T-cell (primary cell): ENCODE data around the gene CSF2. TPM values are rescaled to one million over a fixed set of nuclear protein-coding genes. Genes with fewer than 3 reads are reported as not detected.
"Not testable (repeated sequence)": the region's sequence is repeated elsewhere in the genome, so short reads cannot be mapped to it uniquely, and the experiment has no call there.

Experiments used
- ATAC-seq, 4 experiments: fragments of 200-7000 bp in 3 of 4; fragments of 150-1000 bp in 1 of 4; cut with Tn5 transposase; replicated peaks in 1 of 4; 1 replicate in 3 of 4; 2 replicates in 1 of 4; pipeline ENCODE4 v1.10.0; 2021; ENCODE audit warnings: moderate library complexity in 3 of 4, mild to moderate bottlenecking in 2 of 4, moderate number of reproducible peaks in 1 of 4
- CTCF ChIA-PET, 2 donors: fragments of 300-600 bp; sonication (Branson Sonifier 250); formaldehyde crosslinking; loops; one replicate each; lab custom pipeline; 2022; ENCODE audit warnings: antibody characterized with exemption in 2 of 2; lab: Charles Lee
- POLR2A ChIA-PET, 2 donors: fragments of 300-600 bp; sonication (Branson Sonifier 250); formaldehyde crosslinking; loops; one replicate each; lab custom pipeline; 2022; ENCODE audit warnings: antibody characterized with exemption in 2 of 2; lab: Charles Lee
- DNase-seq, 35 experiments: peaks; one replicate each; pipeline versions ENCODE4 v3.0.0 to v3.0.0-alpha.2; 2013 to 2023
- H3K27ac ChIP-seq: one replicate; pipeline ENCODE4 v1.5.1; 2013; ENCODE audit warnings: low read length
- H3K27me3 ChIP-seq, 2 experiments: replicated peaks in 1 of 2; 1 replicate in 1 of 2; 2 replicates in 1 of 2; pipeline versions ENCODE4 v1.6.1 to v1.7.0; 2013; ENCODE audit warnings: low read length in 1 of 2, mixed read lengths in 1 of 2; ENCODE audit not compliant: control insufficient read depth in 2 of 2, insufficient read depth in 2 of 2; ENCODE audit errors: extremely low read depth in 1 of 2
- H3K36me3 ChIP-seq, 2 donors: 1 replicate in 1 of 2; 2 replicates in 1 of 2; pipeline versions ENCODE4 v1.6.1 to v1.7.0; 2013; ENCODE audit warnings: low read length in 1 of 2; ENCODE audit not compliant: control insufficient read depth in 2 of 2, insufficient read depth in 1 of 2; ENCODE audit errors: extremely low read depth in 1 of 2
- H3K4me1 ChIP-seq, 2 experiments: 1 replicate in 1 of 2; 2 replicates in 1 of 2; pipeline versions ENCODE4 v1.6.1 to v1.7.0; 2013; ENCODE audit warnings: low read length in 2 of 2, mixed read lengths in 1 of 2; ENCODE audit not compliant: insufficient read depth in 2 of 2, control insufficient read depth in 1 of 2; ENCODE audit errors: extremely low read depth in 1 of 2
- H3K4me3 ChIP-seq, 2 donors: 1 replicate in 1 of 2; 2 replicates in 1 of 2; pipeline versions ENCODE4 v1.5.1 to v1.7.0; 2013; ENCODE audit warnings: mild to moderate bottlenecking in 2 of 2, low read length in 1 of 2, moderate library complexity in 1 of 2; ENCODE audit not compliant: control insufficient read depth in 1 of 2; ENCODE audit errors: extremely low read depth in 1 of 2
- H3K9me3 ChIP-seq: 2 replicates; pipeline ENCODE4 v1.7.0; 2013
- H3K27ac Mint-ChIP-seq, 2 donors: one replicate each; pipeline ENCODE4 v1.8.0; 2020 to 2021; ENCODE audit warnings: mild to moderate bottlenecking in 2 of 2, mixed read lengths in 2 of 2
- H3K27me3 Mint-ChIP-seq, 2 donors: one replicate each; pipeline ENCODE4 v1.8.0; 2021 to 2022; ENCODE audit warnings: mixed read lengths in 2 of 2
- H3K36me3 Mint-ChIP-seq: one replicate; pipeline ENCODE4 v1.8.0; 2021; ENCODE audit warnings: mixed read lengths
- H3K4me1 Mint-ChIP-seq, 3 donors: one replicate each; pipeline ENCODE4 v1.8.0; 2020 to 2022; ENCODE audit warnings: mixed read lengths in 3 of 3, mild to moderate bottlenecking in 1 of 3
- H3K4me3 Mint-ChIP-seq, 3 donors: one replicate each; pipeline ENCODE4 v1.8.0; 2020 to 2022; ENCODE audit warnings: mild to moderate bottlenecking in 3 of 3, mixed read lengths in 3 of 3, moderate library complexity in 3 of 3
- H3K9me3 Mint-ChIP-seq, 3 donors: one replicate each; pipeline ENCODE4 v1.8.0; 2020 to 2022; ENCODE audit warnings: mixed read lengths in 3 of 3
- WGBS: methylation state at CpG from one replicate; pipeline ENCODE4 v1.1.5; 2013; ENCODE audit warnings: missing lambda C conversion rate; ENCODE audit not compliant: insufficient coverage; 5-methylcytosine and 5-hydroxymethylcytosine counted together
- total RNA-seq, 35 experiments: library from RNA in 6 of 35; stranded (reverse) in 6 of 35; fragments of 120-200 nt in 1 of 35; gene quantifications; one replicate each; pipeline versions ENCODE4 v1.2.1 to v1.2.4 and lab custom pipeline; 2013 to 2026

The CSF2 gene
- total RNA-seq, 5 donors from 2014 or later (not counting 1 experiment from before 2014, with no cell fraction given) = 0.89 TPM; not detected in 4

- peak overlapping the region; percentile 39 to 60 for H3K27ac Mint-ChIP-seq
- H3K4me1 Mint-ChIP-seq = peaks cover 8 to 39% (median 31%) of the 10 kb centered on the region in 3 donors
- Histone ChIP-seq H3K4me1 (peaks cover 0 to 26% of the 10 kb centered on the region in 2 experiments), H3K27ac (peak overlapping the region; percentile 18)
- H3K27me3 Mint-ChIP-seq, H3K4me3 Mint-ChIP-seq, H3K9me3 ChIP-seq, H3K36me3 ChIP-seq, H3K27me3 ChIP-seq, ATAC-seq, H3K36me3 Mint-ChIP-seq, POLR2A ChIA-PET, H3K4me3 ChIP-seq, H3K9me3 Mint-ChIP-seq: not testable (repeated sequence)
- CTCF ChIA-PET = interaction anchor here in 1 of 2 donors (1.2 kb wide), 1 partner anchor 64 kb away, joined by 5 read pairs; no protein-coding TSS in a partner anchor
- peak in 1 of 35 experiments; percentile 28 for DNase-seq
- WGBS = no CpG with 5 or more reads among the region's 3 CpGs
Observed at GRCh38 chr5:132116909-132117489, 43.4 kb downstream of the CSF2 start.

GRCh38 chr5:132120717-132121116, 47.1 kb downstream of the CSF2 start:
- H3K4me1 ChIP-seq = peaks cover 0 to 13% of the 10 kb centered on the region in 2 experiments
- DNase-seq, H3K4me3 ChIP-seq, H3K27ac Mint-ChIP-seq, H3K9me3 Mint-ChIP-seq, H3K27me3 Mint-ChIP-seq, H3K36me3 ChIP-seq, H3K27ac ChIP-seq, POLR2A ChIA-PET, ATAC-seq, CTCF ChIA-PET, H3K27me3 ChIP-seq, H3K9me3 ChIP-seq, H3K4me3 Mint-ChIP-seq, H3K36me3 Mint-ChIP-seq: not testable (repeated sequence)
- no CpG with 5 or more reads among the region's 3 CpGs for WGBS
- H3K4me1 Mint-ChIP-seq = peaks cover 0 to 14% (median 13%) of the 10 kb centered on the region in 3 donors

- H3K4me1 Mint-ChIP-seq, H3K27me3 Mint-ChIP-seq, ATAC-seq, H3K9me3 ChIP-seq, DNase-seq, POLR2A ChIA-PET, H3K27ac ChIP-seq, H3K27me3 ChIP-seq, H3K4me3 ChIP-seq, H3K36me3 ChIP-seq, H3K4me3 Mint-ChIP-seq, H3K4me1 ChIP-seq, H3K36me3 Mint-ChIP-seq, H3K27ac Mint-ChIP-seq: not testable (repeated sequence)
- 100% methylated on average over 1 of the region's 3 CpGs for WGBS
- H3K9me3 Mint-ChIP-seq = peaks cover 0 to 11% (median 8%) of the 10 kb centered on the region in 3 donors
- CTCF ChIA-PET = interaction anchor here in 1 of 2 donors (0.6 kb wide), 1 partner anchor 539 kb away, joined by 7 read pairs; no protein-coding TSS in a partner anchor
Observed at GRCh38 chr5:132122971-132123370, 49.4 kb downstream of the CSF2 start.

- no CpG with 5 or more reads among the region's 4 CpGs for WGBS
- DNase-seq, POLR2A ChIA-PET, H3K27ac Mint-ChIP-seq, H3K4me3 ChIP-seq, H3K4me1 Mint-ChIP-seq, H3K9me3 ChIP-seq, H3K4me3 Mint-ChIP-seq, H3K36me3 Mint-ChIP-seq, CTCF ChIA-PET, H3K36me3 ChIP-seq, H3K4me1 ChIP-seq, ATAC-seq, H3K27ac ChIP-seq, H3K27me3 ChIP-seq, H3K27me3 Mint-ChIP-seq: not testable (repeated sequence)
- H3K9me3 Mint-ChIP-seq = peaks cover 0 to 13% (median 11%) of the 10 kb centered on the region in 3 donors
Observed at GRCh38 chr5:132123578-132123977, 50.0 kb downstream of the CSF2 start.

Other genes starting within 250 kb of the CSF2 start
- gene MEIKIN, start 128.1 kb upstream of the CSF2 start, total RNA-seq = 1 to 10 TPM in 1 of 5 donors, under 1 TPM in 3, not detected in 1; 0.22 to 1.6 (median 0.73) TPM
- gene ACSL6, start 62.1 kb upstream of the CSF2 start, total RNA-seq = 10 to 100 TPM; 23.7 to 42.9 (median 27.8) TPM
- not detected for gene IL3, start 13.1 kb upstream of the CSF2 start, total RNA-seq
- under 1 TPM in 3 of 5 donors, not detected in 2; 0.50 to 0.99 (median 0.98) TPM for gene P4HA2, start 154.1 kb downstream of the CSF2 start, total RNA-seq
- gene PDLIM4, start 183.9 kb downstream of the CSF2 start, total RNA-seq = not detected
- gene SLC22A4, start 220.6 kb downstream of the CSF2 start, total RNA-seq = under 1 TPM in 1 of 5 donors, not detected in 4; 0.20 TPM